IPS DF 19.7 (cell line): ENCODE results near the gene SS18L1.
"Not testable (repeated sequence)": the region's sequence is repeated elsewhere in the genome, so short reads cannot be mapped to it uniquely, and the experiment has no call there.

Source experiments
- DNase-seq: peaks from one replicate; pipeline ENCODE4 v3.0.0-alpha.2; 2013; ENCODE audit warnings: low read depth, low spot score

Gene SS18L1, protein sequence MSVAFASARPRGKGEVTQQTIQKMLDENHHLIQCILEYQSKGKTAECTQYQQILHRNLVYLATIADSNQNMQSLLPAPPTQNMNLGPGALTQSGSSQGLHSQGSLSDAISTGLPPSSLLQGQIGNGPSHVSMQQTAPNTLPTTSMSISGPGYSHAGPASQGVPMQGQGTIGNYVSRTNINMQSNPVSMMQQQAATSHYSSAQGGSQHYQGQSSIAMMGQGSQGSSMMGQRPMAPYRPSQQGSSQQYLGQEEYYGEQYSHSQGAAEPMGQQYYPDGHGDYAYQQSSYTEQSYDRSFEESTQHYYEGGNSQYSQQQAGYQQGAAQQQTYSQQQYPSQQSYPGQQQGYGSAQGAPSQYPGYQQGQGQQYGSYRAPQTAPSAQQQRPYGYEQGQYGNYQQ

DNA sequence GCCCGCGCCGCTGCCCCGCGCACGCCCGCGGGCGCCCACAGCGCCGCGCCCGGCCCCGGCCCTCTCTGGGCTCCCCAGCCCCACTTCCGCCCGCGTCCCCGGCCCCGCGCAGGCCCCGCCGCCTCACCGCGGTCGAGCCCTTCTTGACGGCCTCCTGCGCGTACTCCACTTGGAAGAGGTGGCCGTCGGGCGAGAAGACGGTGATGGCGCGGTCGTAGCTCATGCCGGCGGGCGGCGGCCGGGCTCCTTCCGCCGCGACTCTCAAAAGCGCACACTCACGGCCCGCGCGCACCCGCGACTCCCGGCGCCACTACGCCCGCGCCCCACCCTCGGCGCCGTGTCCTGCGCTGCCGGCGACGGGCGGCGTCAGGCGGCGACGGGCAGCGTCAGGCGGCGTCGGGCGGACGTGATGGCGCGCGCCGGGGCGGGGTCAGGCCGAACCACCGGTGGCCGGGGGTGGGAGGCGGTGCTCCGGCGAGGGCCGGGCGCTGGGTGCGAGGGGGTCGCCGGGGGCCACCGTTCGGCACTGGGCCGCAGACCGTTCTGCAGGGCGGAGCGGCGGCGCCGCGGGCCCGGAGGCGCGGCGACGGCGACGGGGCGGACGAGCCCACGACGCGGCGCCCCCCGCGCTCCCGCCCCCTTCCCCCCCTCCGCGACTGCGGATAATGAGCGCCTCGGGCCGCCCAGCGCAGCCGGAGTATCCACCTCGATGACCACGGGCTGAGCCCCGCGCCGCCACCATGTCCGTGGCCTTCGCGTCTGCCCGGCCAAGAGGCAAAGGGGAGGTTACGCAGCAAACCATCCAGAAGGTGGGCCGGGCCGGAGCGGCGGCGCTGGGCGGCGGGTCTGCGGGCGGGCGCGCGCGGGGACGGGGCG lies at the start of gene SS18L1, which contains the start of gene PSMA7:
TSS of gene SS18L1 (plus strand) at position 689 of the 876 bp plus-strand sequence. CDS start at position 741, 52 bp downstream.
TSS of gene PSMA7 (minus strand) at position 314 of the 876 bp plus-strand sequence. CDS start at position 223, 91 bp downstream.
- no peak for DNase-seq

DNA sequence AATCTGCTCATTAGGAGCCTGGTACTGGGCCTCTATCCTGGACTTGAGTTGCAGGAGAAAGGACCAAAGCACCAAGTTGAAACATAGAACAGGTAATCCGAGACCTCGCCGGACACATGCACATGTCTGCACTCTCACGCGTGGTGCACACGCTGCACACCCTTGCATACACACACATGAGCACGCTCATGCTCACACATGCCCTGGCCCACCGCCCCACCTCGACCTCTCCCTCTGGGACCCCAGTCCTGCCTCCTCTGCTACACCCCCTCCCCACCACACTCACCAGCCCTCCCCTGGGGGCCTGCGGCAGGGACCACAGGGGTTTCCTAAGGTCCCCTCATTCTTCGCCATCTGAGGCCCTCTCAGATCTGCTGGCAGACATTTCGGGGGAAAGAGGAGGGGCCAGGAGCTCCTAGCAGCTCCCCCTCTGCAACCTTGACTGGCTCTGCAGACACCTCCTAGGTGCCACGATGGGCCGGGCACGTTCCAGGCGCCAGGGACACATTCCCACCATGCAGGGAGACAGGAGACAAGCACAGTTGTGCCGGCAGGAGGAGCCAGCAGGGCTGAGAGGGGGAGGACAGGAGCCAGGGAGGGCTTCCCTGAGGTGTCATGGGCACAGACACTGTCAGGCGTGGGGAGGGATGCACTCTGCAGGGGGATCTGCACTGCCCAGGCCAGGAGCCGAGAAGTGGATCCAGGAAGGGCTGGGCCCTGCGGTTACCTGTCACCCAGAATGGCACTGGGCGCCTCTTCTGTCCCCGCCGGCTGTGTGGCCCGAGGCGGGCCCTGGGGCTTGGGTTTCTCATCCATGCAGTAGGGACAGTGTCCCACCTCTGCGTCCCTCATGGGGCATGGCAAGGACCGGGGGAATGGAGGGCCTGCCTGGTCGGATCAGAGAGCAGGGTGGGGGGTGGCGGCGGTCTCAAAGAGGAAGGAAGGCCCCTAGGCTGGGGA lies 46.9 kb upstream of the SS18L1 start:
- no peak for DNase-seq

DNA sequence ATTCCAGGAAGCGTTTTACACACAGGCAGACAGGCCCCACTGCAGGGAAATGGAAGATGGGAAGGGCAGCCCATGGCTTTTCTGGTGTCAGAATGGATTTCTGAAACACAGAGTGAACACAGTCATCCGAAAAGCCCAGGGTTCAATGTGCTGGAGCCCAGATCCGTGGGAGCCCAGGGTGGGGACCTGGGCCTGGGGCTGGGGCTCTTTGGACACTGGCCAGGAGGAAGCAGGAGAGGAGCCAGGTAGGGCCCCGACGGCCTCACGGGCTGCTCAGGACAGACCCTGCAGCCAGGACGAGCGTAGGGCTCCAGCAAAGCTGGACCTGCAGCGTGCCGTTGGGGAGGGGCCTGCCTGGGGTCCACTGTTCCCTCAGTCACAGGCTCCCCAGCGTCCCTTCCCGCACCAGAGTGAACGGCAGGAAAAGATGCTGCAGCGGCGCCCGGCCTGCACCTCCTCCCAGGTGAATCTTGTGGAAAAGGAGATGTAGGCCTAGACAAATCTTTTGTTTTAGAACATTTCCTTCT lies 45.6 kb upstream of the SS18L1 start:
- DNase-seq: no peak

DNA sequence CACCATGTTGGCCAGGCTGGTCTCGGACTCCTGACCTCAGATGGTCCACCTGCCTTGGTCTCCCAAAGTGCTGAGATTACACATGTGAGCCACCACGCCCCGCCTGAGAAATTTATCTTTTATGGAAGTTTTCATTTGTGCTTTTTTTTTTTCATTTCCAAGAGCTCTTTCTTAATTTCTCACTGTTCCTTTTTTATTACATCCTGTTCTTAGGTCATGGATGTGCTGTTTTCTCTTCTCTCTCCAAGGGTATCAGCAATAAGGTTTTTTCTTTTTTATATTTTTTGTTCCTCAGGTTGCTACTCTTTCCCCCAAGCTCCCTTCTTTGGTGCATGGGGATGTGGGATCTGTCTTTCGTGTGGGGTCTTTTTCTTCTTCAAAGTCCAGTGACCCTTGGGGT lies 42.5 kb upstream of the SS18L1 start:
- DNase-seq: no peak

DNA sequence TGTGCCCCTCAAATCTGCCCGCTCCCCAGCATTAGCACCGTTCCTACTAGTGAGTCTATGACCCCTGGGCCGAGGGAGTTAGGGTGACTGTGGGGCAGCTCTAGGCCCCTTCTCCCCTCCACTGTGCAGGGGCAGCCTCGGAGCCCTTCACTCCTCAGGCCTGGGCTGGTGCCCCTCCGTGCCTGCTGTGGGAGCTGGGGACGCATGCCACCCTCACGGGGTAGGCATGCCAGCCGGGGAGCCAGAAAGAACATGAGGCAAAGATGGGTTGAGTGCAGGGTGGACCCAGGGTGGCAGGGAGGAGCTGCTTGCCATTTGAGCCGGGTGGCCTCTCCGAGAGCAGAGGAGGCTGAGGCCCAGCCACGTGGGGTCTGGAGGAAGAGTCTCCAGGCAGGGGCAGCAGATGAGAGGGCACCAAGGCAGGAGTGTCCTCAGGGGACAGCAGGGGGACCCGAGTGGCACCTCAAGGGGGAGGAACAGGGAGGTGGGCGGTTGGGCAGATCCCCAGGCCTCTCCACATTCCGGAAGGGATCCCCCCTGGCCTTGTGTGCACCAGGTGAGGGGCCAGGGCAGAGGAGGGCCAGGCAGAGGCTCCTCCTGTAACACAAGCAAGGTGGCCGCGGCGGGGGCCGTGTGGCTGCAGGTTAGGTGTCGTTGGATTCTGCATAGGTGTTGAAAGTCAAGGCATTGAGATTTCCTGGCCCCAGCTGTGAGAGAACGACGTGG lies 39.9 kb upstream of the SS18L1 start:
- no peak for DNase-seq

DNA sequence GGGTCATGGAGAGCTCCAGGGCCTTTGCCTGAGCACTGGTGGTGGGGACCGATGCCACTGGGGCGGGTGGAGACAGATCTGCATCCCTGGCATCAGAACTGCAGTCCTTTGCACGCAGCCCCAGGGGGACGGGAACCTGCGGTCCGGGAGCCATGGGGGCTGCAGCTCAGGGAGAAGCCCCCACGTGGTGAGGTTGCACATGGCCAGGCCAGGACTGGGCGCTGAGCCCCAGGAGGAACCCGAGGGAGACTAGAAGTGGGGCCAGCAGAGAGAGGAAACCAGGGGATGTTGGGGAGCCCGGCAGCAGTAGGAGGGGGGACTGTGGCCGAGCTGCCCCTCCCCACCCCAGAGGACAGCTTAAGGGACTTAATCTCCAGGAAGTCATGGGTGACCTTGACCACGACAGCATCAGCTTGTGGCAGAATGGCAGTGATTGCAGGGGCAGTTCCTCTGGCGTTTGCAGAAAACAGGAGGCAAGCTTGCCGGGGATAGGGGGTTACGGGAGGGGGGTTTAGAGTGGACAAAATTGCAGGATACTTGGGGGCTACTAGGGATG lies 39.3 kb upstream of the SS18L1 start:
- no peak for DNase-seq

DNA sequence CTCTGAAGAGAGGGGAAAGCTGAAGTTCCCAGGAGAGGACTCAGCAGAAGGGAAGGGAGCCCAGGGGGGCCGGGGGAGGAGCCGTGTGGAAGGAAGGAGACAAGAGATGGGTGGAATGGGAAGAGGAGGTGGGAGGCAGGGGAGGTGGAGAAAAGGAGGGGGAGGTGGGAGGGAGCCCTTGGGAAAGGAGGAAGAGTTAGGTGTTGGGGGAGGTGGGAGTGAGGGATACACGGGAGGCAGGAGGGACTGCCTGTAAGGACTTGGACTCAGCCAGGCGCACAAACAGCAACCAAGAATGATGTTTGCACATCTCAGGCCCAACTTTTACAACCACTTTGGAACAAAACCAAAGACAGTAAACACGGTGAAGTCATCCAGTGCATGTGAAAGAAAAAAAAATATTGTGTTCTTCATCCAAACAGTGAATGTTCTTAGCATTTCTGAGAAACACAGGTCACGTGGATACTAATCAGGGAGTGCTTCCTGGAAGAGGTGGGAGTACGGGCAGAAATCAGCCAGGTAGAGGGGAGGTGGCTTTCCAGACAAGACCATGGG lies 38.7 kb upstream of the SS18L1 start:
- no peak for DNase-seq

DNA sequence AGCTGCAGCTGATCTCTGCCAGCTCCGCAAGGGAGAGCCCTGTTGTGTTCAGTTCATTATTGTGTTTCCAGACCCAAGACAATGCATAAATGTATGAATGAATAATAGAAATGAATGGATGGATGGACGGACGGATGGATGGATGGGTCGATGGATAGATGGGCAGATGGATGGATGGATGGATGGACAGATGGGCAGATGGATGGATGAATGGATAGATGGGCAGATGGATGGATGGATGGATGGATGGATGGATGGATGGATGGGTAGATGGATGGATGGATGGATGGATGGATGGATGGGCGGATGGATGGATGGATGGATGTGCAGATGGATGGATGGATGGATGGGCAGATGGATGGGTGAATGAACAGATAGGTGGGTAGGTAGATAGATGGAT lies 38.0 kb upstream of the SS18L1 start:
- DNase-seq: no peak

DNA sequence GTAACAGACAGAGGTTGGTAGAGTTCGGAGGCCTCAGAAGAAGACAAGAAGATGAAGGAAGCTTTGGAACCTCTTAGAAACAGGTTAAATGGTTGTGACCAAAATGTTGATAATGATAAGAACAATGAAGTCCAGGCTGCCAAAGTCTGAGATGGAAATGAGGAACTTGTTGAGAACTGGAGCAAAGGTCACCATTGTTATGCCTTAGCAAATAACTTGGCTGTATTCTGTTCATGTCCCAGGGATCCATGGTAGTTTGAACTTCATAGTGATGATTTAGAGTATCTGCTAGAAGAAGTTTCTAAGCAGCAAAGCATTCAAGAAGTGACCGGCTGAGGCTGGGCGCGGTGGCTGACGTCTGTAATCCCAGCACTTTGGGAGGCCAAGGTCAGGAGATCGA lies 32.4 kb upstream of the SS18L1 start:
- DNase-seq: no peak

DNA sequence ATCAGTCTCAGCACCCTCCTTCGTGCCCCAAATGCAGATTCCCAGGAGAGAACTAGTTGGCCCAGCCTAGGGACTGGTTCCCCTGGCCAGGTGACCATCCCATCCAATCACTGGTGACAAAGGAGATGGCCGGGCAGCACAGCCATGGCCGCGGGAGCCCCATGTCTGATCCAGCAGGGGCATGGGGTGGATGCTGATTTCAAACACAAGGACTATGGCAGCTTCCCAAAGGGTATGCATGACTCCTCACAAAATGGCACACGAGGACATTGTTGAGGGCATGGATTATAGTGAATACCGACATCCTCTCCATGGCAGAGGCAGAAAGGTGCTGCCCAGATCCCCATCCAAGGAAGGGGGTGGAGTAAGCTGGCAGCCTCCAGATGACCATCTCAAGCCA lies 31.2 kb upstream of the SS18L1 start:
- no peak for DNase-seq

DNA sequence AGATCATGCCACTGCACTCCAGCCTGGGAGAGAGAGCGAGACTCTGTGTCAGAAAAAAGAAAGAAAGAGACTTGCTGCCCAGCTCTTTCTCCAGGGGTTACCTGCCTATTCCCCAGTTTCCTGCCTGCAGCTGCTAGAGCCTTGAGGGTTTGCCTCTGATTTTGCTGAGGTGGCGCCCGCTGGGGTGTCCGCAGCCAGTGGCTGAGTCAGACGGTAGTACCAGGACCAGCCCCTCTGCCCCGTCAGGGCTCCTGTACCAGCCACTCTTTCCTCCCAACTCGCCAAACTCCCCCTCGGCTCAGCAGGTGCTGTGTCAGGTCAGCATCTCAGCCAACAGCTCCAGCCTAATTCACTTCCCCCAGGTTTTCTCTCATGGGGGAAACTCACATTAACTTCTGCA lies 28.7 kb upstream of the SS18L1 start:
- DNase-seq: no peak

DNA sequence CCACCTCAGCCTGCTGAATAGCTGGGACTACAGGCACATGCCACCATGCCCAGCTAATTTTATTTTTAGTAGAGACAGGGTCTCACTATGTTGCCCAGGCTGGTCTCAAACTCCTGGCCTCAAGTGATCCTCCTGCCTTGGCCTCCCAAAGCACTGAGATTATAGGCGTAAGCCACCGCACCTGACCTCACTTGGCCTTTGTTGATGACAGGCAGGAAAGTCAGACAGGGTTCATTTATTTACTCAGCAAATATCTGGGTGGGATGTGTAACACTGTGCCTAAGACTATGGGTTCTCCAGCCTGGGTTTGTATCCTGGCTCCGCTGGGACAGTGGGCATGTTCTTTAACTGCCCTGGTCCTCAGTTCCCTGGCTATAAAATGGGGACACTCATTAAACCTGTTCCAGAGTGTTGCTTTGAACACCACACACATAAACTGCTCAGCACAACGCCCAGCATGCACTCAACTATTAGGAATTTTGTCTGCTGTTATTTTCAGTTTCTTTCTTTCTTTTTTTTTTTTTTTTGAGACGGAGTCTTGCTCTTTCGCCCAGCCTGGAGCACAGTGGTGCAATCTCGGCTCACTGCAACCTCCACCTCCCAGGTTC lies 27.7 kb upstream of the SS18L1 start:
- not testable (repeated sequence) for DNase-seq

DNA sequence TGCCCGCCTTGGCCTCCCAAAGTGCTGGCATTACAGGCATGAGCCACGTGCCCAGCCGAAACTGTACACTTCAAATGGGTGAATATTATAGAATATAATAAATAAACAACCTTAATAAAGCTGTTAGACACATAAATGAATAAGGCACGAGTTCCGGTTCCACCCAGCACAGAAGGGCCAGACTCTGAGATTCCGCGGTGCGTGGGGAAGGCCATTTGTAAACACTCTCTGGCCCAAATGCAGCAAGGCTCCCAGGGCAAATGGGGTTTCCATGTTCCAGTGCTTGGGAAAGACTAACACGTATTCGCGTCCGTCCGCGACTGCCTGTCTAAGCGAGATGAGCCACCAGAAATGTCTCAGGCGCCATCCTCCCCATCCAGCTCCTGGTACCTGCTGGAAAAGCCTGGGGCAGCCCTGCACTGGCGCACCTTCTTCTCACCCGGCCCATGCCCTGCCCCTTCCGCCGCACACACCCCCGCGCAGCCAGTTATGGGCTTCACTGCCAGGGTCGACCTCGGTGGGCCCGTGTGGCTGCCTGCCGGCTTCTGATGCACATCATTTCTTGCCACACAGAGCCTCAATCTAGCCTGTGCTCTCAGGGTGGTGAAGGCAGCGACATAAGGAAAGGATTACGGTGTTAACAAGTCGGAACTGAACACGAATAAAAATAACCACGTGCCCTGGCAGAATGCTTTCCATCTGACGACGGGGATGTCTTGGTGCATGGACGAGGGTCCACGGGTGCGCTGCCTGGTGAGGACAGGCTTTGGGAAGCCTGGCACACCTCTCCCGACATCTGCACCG lies 26.8 kb upstream of the SS18L1 start:
- no peak for DNase-seq

DNA sequence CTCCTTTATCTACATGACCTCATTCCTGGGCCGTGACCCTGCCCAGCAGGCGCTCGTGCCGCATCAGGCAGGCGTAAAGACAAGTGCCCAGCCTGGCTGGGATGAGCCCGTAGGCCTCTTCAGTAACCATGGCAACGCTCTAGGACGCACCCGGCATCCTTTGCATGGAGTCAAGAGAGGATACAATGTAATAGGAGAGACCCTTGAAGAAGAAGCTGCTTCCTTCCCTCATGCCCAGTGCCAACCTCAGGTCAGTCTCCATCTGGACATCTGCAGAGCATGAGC lies 26.3 kb upstream of the SS18L1 start:
- DNase-seq: no peak

DNA sequence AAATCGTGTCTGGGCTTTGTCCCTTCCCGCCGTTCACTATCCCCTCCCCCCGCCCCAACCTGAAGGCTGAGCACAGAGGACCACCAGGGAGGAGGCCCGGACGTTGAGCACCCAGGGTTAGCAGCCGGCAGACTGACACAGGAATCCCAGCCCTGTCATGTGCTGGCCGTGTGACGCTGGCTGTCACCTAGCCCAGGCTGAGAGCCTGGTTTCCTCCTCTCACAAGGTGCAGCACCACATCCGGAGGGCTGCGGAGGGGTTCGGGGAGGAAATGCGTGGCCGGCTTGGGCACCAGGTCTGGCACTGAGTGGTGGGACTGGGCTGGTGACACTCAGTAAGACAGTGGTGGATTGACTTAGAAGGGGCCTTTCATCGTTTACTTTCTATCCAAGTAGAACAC lies 25.9 kb upstream of the SS18L1 start:
- DNase-seq: no peak

DNA sequence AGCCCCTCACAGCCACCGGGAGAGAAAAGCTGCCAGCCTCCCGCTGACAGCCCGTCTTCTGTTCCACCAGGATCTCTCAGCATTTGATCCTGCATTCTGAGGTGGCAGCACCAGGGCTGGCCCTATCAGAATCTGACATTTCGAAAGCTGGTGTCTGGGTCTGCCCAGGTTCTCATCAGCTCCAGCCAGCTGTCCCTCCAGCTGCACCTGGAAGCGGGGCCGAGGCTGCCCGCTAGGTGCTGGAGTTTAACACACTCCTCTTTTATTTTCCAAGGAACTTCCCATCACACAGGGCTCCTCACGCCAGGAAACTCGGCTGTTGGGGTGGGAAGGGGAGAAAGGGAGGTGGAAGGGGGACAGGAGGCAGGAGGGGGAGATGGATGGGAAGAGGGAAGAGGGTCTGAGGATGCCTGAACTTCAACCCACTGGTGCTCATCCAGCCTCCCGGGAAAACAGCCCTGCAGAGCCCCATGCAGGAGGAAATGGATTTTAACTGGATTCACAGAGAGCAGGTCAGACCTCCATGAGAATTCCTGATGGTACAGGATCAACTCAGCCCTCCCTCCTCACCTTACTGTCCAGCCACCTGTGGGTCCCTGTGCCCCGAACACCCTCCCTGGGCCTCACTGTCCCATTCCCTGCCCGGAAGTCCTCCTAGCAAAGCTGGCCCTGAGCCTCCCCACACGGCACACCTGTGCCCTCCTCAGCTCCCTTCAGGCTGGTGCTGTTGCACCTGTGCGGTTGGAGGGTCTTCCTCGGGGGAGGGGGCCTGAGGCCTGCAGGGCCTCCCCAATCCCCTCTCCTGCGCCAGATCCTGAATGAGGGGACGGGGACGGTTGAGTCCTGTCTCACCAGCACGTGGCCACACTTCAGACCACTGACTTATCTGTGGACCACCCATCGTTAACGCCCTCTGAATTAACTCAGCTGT lies 25.2 kb upstream of the SS18L1 start:
- DNase-seq: no peak

DNA sequence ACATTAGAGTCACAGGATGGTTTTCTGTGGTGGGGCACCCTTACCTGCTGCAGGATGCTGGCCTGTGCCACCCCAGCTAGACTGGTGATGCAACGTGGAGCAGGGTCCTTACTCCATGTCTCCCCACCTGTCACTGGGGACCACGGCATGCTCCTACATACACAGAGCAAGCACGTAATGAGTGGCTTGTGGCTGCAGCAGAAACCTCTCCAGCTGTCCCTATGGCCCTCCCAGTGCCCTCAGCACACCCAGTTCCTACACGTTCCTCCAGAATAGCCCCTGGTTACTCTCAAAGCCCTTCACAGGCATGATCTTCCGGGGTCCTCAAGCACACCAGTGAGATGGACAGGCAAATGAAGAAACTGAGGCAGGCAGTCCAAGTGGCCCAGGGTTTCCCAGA lies 24.5 kb upstream of the SS18L1 start:
- DNase-seq: no peak
